ENCODE measurements around the gene DAW1. TPM values are rescaled to one million over a fixed set of nuclear protein-coding genes. Genes with fewer than 3 reads are reported as not detected.
A peak's percentile ranks its signal among the peaks of the same experiment; 100 is the strongest.

Gene DAW1
- polyA plus RNA-seq, 1 donor (not counting 4 experiments of a cell fraction or from before 2014, with no cell fraction given), result 0.24 TPM

GRCh38 chr2:227867386-227867785 is 4.0 kb upstream of the DAW1 start:
- Histone ChIP-seq H3K4me3 (ENCODE audit: control insufficient read depth in 2 of 3, extremely low read depth in 1 of 3, insufficient read depth in 2 of 3, low read depth in 1 of 3, low read length in 3 of 3) (no peak overlapping the region), H3K27me3 (ENCODE audit: control insufficient read depth, extremely low read depth, insufficient read depth, low read length) (no peaks in the 10 kb centered on the region), H3K9me3 (ENCODE audit: control insufficient read depth, low read depth, low read length) (no peaks in the 10 kb centered on the region), H3K9ac (ENCODE audit: control insufficient read depth, extremely low read depth, insufficient read depth, low read length) (no peak overlapping the region), H3K9me1 (ENCODE audit: control insufficient read depth, extremely low read depth, insufficient read depth, low read length) (no peaks in the 10 kb centered on the region), H2AFZ (ENCODE audit: control insufficient read depth, low read length) (no peak overlapping the region), H3K36me3 (ENCODE audit: control insufficient read depth in 2 of 2, extremely low read depth in 1 of 2, insufficient read depth in 2 of 2, low read length in 2 of 2) (no peaks in the 10 kb centered on the region), H3K27ac (ENCODE audit: control insufficient read depth, insufficient read depth, low read length) (no peak overlapping the region), H4K20me1 (ENCODE audit: control insufficient read depth, extremely low read depth, insufficient read depth, low read length) (no peaks in the 10 kb centered on the region), H3K4me2 (ENCODE audit: control insufficient read depth, extremely low read depth, insufficient read depth, low read depth, low read length) (no peak overlapping the region), H3K79me2 (ENCODE audit: control insufficient read depth, insufficient read depth, low read length) (no peaks in the 10 kb centered on the region), H3K4me1 (ENCODE audit: control insufficient read depth, extremely low read depth, insufficient read depth, low read length) (peaks cover 38% of the 10 kb centered on the region)
- FAIRE-seq (no peak), DNase-seq (ENCODE audit: low read depth, low spot score) (no peak)
- dilution Hi-C loops (cut with MboI; ENCODE audit: extremely low pct_ligation_motif_present, low sequenced_read_pairs), result no loop called here
- TF ChIP-seq EZH2 (IDR thresholded peaks at IDR 0.05; ENCODE audit: low read length), result no peak
- TF ChIP-seq, protein P1, sequence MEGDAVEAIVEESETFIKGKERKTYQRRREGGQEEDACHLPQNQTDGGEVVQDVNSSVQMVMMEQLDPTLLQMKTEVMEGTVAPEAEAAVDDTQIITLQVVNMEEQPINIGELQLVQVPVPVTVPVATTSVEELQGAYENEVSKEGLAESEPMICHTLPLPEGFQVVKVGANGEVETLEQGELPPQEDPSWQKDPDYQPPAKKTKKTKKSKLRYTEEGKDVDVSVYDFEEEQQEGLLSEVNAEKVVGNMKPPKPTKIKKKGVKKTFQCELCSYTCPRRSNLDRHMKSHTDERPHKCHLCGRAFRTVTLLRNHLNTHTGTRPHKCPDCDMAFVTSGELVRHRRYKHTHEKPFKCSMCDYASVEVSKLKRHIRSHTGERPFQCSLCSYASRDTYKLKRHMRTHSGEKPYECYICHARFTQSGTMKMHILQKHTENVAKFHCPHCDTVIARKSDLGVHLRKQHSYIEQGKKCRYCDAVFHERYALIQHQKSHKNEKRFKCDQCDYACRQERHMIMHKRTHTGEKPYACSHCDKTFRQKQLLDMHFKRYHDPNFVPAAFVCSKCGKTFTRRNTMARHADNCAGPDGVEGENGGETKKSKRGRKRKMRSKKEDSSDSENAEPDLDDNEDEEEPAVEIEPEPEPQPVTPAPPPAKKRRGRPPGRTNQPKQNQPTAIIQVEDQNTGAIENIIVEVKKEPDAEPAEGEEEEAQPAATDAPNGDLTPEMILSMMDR (optimal IDR thresholded peaks at IDR 0.05 in 1 of 3, IDR thresholded peaks at IDR 0.05 in 1 of 3, conservative IDR thresholded peaks at IDR 0.05 in 1 of 3; ENCODE audit: extremely low read depth in 1 of 3, insufficient read depth in 2 of 3, low read length in 3 of 3), result no peak

DNA sequence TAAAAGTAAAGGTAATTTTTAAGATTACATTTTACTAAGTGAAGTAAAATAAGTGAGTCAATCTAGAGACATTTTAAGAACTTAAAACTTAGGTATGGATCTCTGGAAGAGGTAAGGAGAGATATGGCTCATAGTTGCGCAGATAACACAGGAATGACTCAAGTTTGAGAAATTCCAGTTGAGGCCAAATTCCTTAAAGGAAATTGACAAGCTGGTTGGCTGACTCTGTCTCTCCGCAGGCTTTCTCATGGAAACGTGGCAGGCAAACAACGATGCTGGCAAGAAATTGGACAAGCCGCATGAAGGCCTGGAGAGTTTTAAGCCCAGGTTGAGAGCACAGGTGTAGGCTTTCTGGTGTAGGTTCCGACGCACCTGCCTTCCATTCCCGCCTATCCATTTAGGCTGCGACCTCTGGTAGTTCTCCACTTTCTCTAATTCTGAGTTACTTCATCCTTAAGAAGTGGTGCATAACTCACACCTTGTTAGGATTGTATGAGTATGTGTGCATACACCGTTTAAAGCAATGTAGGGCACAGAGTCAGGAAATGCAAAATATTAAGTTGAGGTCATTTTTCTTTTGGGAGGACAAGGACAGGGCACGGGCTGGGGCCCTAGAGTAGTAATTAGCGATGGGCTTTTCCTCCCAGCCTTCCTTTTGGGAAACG is 589 bp upstream of the DAW1 start:
- no peaks in the 10 kb centered on the region for H3K36me3 ChIP-seq (ENCODE audit: control insufficient read depth in 2 of 2, extremely low read depth in 1 of 2, insufficient read depth in 2 of 2, low read length in 2 of 2)
- peak overlapping the region; percentile 68 for H2AFZ ChIP-seq (ENCODE audit: control insufficient read depth, low read length)
- H3K9me1 ChIP-seq (ENCODE audit: control insufficient read depth, extremely low read depth, insufficient read depth, low read length), result no peaks in the 10 kb centered on the region
- peak overlapping the region; percentile 57 for H3K27ac ChIP-seq (ENCODE audit: control insufficient read depth, insufficient read depth, low read length)
- no peaks in the 10 kb centered on the region for H4K20me1 ChIP-seq (ENCODE audit: control insufficient read depth, extremely low read depth, insufficient read depth, low read length)
- TF ChIP-seq EZH2 (IDR thresholded peaks at IDR 0.05; ENCODE audit: low read length), result no peak
- TF ChIP-seq, protein P1 (optimal IDR thresholded peaks at IDR 0.05 in 1 of 3, IDR thresholded peaks at IDR 0.05 in 1 of 3, conservative IDR thresholded peaks at IDR 0.05 in 1 of 3; ENCODE audit: extremely low read depth in 1 of 3, insufficient read depth in 2 of 3, low read length in 3 of 3), result no peak
- no peaks in the 10 kb centered on the region for H3K79me2 ChIP-seq (ENCODE audit: control insufficient read depth, insufficient read depth, low read length)
- H3K9me3 ChIP-seq (ENCODE audit: control insufficient read depth, low read depth, low read length), result no peaks in the 10 kb centered on the region
- peak; percentile 91 for FAIRE-seq
- peak overlapping the region in 1 of 3 experiments; percentile 48 for H3K4me3 ChIP-seq (ENCODE audit: control insufficient read depth in 2 of 3, extremely low read depth in 1 of 3, insufficient read depth in 2 of 3, low read depth in 1 of 3, low read length in 3 of 3)
- peaks cover 18% of the 10 kb centered on the region for H3K4me1 ChIP-seq (ENCODE audit: control insufficient read depth, extremely low read depth, insufficient read depth, low read length)
- DNase-seq (ENCODE audit: low read depth, low spot score), result peak; percentile 77
- H3K4me2 ChIP-seq (ENCODE audit: control insufficient read depth, extremely low read depth, insufficient read depth, low read depth, low read length), result peak overlapping the region; percentile 71
- H3K9ac ChIP-seq (ENCODE audit: control insufficient read depth, extremely low read depth, insufficient read depth, low read length), result peak overlapping the region; percentile 48
- dilution Hi-C loops (cut with MboI; ENCODE audit: extremely low pct_ligation_motif_present, low sequenced_read_pairs), result no loop called here
- H3K27me3 ChIP-seq (ENCODE audit: control insufficient read depth, extremely low read depth, insufficient read depth, low read length), result no peaks in the 10 kb centered on the region

Measured in keratinocyte (primary cell).